Fibroblast of the aortic adventitia (primary cell): ENCODE results near the gene CYP26B1. TPM values are rescaled to one million over a fixed set of nuclear protein-coding genes. Genes with fewer than 3 reads are reported as not detected.

Experiments used
- DNase-seq: peaks from one replicate; pipeline ENCODE4 v3.0.0-alpha.2; 2010; ENCODE audit warnings: low read depth
- H3K4me3 ChIP-seq: 2 replicates; pipeline ENCODE4 v1.5.1; 2011; ENCODE audit warnings: low read depth, mild to moderate bottlenecking, control low read depth, low read length, moderate library complexity
- CTCF ChIP-seq: IDR thresholded peaks from 2 replicates; pipeline ENCODE4 v1.5.1; 2011; ENCODE audit warnings: mild to moderate bottlenecking, low read length, control low read depth, inconsistent platforms; ENCODE audit not compliant: insufficient read depth
- total RNA-seq: library from RNA; depleted of rRNA; stranded (reverse); fragments of >200 nt; gene quantifications from 2 replicates; pipeline ENCODE4 v1.2.3, GENCODE V29; 2012; ENCODE audit warnings: low replicate concordance

CYP26B1 gene
- total RNA-seq, 1 donor, result 2.5 TPM

DNA sequence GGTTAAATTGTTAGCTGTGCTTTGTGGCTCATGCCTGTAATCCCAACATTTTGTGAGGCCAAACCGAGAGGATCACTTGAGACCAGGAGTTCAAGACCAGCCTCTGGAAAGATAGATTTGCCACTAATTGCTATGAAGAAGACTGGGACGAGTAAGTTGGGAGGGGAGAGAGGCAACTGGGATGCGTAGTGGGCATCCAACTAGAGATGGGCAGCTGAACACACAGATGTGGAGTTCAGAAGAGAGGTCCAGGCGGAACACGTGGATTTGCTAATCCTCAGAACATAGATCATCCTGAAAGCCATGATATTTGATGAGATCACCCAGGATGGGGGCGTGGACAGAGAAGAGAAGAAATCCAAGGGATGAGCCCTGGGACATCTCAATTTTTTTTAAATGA, 48.7 kb downstream of the CYP26B1 start:
- DNase-seq, result no peak
- TF ChIP-seq CTCF, result no peak
- H3K4me3 ChIP-seq, result no peak overlapping the region

- no peak for TF ChIP-seq CTCF
- no peak for DNase-seq
- H3K4me3 ChIP-seq, result no peak overlapping the region
Observed at GRCh38 chr2:72097276-72097675, 50.4 kb downstream of the CYP26B1 start.

DNA sequence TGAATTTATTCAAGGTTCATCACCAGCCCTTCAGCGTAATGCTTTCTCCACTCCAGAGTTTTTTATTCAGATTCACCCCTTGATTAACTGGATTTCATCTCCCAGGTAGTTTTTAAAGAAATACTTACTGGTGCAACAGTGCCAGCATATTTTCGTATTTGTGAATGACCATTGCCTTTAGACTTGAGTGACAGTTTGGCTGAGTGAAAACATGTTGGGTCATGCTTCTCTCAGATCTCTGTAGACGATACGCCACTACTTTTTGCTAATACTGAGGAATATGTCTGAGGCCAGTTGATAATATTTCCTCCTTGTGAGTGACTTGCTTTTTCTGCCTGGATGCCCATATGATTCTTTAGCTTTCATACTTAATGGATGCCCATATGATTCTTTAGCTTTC, 51.5 kb downstream of the CYP26B1 start:
- H3K4me3 ChIP-seq, result no peak overlapping the region
- TF ChIP-seq CTCF, result no peak
- no peak for DNase-seq

GRCh38 chr2:72095364-72095763, 52.3 kb downstream of the CYP26B1 start:
- no peak overlapping the region for H3K4me3 ChIP-seq
- TF ChIP-seq CTCF, result no peak
- DNase-seq, result no peak

- H3K4me3 ChIP-seq, result no peak overlapping the region
- DNase-seq, result no peak
- TF ChIP-seq CTCF, result no peak
Observed at GRCh38 chr2:72094701-72095100, 53.0 kb downstream of the CYP26B1 start.

- no peak for DNase-seq
- TF ChIP-seq CTCF, result no peak
- H3K4me3 ChIP-seq, result no peak overlapping the region
Observed at GRCh38 chr2:72092111-72092510, 55.6 kb downstream of the CYP26B1 start.

DNA sequence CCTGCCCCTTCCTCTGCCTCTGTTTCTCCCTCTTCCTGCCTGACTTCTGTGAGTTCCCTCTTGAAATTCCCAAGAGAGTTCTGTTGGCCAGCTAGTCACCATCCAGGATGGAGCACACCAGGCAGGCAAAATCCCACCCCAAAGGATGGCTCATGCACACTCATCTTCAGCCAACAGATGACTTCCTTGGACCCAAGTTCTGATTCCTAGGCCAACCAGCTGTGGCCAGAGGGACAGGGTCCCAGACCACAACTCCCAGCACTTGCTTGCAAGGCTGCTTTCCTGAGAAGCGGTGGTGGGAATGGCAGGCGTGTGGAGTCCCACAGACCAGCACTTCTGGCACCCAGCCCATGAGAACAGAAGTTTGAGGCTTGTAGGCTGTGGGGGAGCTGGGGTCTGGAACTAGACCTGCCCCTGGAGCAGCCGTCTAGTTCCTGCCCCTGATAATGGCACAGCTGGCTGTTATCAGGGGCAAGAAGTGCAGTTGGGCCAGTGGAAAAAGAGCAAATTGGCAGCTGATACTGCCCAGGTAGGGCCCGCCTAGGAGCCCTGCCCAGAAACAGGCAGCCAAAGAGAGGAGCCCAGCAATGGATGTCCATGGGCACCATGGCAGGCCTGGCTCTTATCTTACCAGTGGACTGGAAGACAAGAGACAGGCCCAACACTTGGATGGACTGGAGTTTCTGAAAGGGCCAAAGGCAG, 56.7 kb downstream of the CYP26B1 start:
- TF ChIP-seq CTCF, result no peak
- no peak overlapping the region for H3K4me3 ChIP-seq
- no peak for DNase-seq
